H9 (cell line): ENCODE measurements around the gene ACKR3. TPM values are rescaled to one million over a fixed set of nuclear protein-coding genes. Genes with fewer than 3 reads are reported as not detected.

Experiments
- DNase-seq: peaks from one replicate; pipeline ENCODE4 v3.0.0-alpha.2; 2017
- H2AFZ ChIP-seq: one replicate; pipeline ENCODE4 v1.6.1; 2013; ENCODE audit warnings: mild to moderate bottlenecking, low read length, control low read depth, moderate library complexity
- H2AK5ac ChIP-seq: 2 replicates; pipeline ENCODE4 v1.6.1; 2013; ENCODE audit warnings: low read length, control low read depth, mixed read lengths; ENCODE audit not compliant: insufficient read length
- H2BK120ac ChIP-seq: one replicate; pipeline ENCODE4 v1.6.1; 2013; ENCODE audit warnings: low read depth, mild to moderate bottlenecking, low read length, control low read depth, inconsistent platforms; ENCODE audit not compliant: poor library complexity, severe bottlenecking
- H2BK12ac ChIP-seq: 2 replicates; pipeline ENCODE4 v1.6.1; 2013; ENCODE audit warnings: low read length, control low read depth, mixed read lengths, low read depth; ENCODE audit not compliant: insufficient read length
- H2BK15ac ChIP-seq: 2 replicates; pipeline ENCODE4 v1.6.1; 2013; ENCODE audit warnings: low read depth, low read length, control low read depth
- H2BK20ac ChIP-seq: one replicate; pipeline ENCODE4 v1.6.1; 2013; ENCODE audit warnings: low read depth, mild to moderate bottlenecking, low read length, control low read depth, inconsistent platforms; ENCODE audit not compliant: poor library complexity, severe bottlenecking
- H2BK5ac ChIP-seq: 2 replicates; pipeline ENCODE4 v1.6.1; 2013; ENCODE audit warnings: low read length, control low read depth, mixed read lengths; ENCODE audit not compliant: insufficient read length
- H3K14ac ChIP-seq: 2 replicates; pipeline ENCODE4 v1.6.1; 2013; ENCODE audit warnings: low read length, control low read depth; ENCODE audit not compliant: insufficient read depth
- H3K18ac ChIP-seq: 2 replicates; pipeline ENCODE4 v1.6.1; 2013; ENCODE audit warnings: low read depth, mild to moderate bottlenecking, mixed read lengths, low read length, control low read depth; ENCODE audit not compliant: insufficient read length
- H3K23ac ChIP-seq: 2 replicates; pipeline ENCODE4 v1.6.1; 2013; ENCODE audit warnings: low read length, control low read depth, mixed read lengths, low read depth; ENCODE audit not compliant: insufficient read length
- H3K23me2 ChIP-seq: 2 replicates; pipeline ENCODE4 v1.6.1; 2013; ENCODE audit warnings: low read depth, mild to moderate bottlenecking, mixed read lengths, low read length, control low read depth; ENCODE audit not compliant: insufficient read length, poor library complexity, severe bottlenecking
- H3K27ac ChIP-seq: 2 replicates; pipeline ENCODE4 v1.5.1; 2013; ENCODE audit warnings: low read length, control low read depth, mixed read lengths, low read depth; ENCODE audit not compliant: insufficient read length
- H3K27me3 ChIP-seq: 2 replicates; pipeline ENCODE4 v1.6.1; 2013; ENCODE audit warnings: low read length, control low read depth, inconsistent platforms; ENCODE audit not compliant: insufficient read depth
- H3K4ac ChIP-seq: 2 replicates; pipeline ENCODE4 v1.6.1; 2013; ENCODE audit warnings: low read depth, mild to moderate bottlenecking, control low read depth, inconsistent platforms, low read length, moderate library complexity
- H3K4me1 ChIP-seq: 2 replicates; pipeline ENCODE4 v1.6.1; 2013; ENCODE audit warnings: low read length, control low read depth, inconsistent platforms; ENCODE audit not compliant: insufficient read depth
- H3K4me2 ChIP-seq: 2 replicates; pipeline ENCODE4 v1.6.1; 2013; ENCODE audit warnings: low read length, control low read depth, mixed read lengths; ENCODE audit not compliant: insufficient read length, insufficient read depth
- H3K56ac ChIP-seq: 2 replicates; pipeline ENCODE4 v1.6.1; 2013; ENCODE audit warnings: low read depth, mild to moderate bottlenecking, mixed read lengths, low read length, control low read depth; ENCODE audit not compliant: insufficient read length
- H3K79me1 ChIP-seq: 2 replicates; pipeline ENCODE4 v1.6.1; 2013; ENCODE audit warnings: low read depth, mild to moderate bottlenecking, moderate library complexity, low read length, control low read depth, inconsistent platforms; ENCODE audit not compliant: insufficient read depth, poor library complexity, severe bottlenecking
- H3K79me2 ChIP-seq: 2 replicates; pipeline ENCODE4 v1.6.1; 2013; ENCODE audit warnings: low read length, control low read depth, inconsistent platforms; ENCODE audit not compliant: insufficient read depth
- H3K9ac ChIP-seq: 2 replicates; pipeline ENCODE4 v1.6.1; 2013; ENCODE audit warnings: low read length, control low read depth, mixed read lengths; ENCODE audit not compliant: insufficient read length; ENCODE audit errors: extremely low read depth
- H3K9me3 ChIP-seq: one replicate; pipeline ENCODE4 v1.6.1; 2013; ENCODE audit warnings: low read depth, low read length, inconsistent platforms; ENCODE audit not compliant: control insufficient read depth
- H3T11ph ChIP-seq: one replicate; pipeline ENCODE4 v1.6.1; 2013; ENCODE audit warnings: mild to moderate bottlenecking, low read length, control low read depth, inconsistent platforms
- H4K20me1 ChIP-seq: one replicate; pipeline ENCODE4 v1.6.1; 2013; ENCODE audit not compliant: control insufficient read depth, insufficient read length, insufficient read depth
- H4K5ac ChIP-seq: 2 replicates; pipeline ENCODE4 v1.6.1; 2013; ENCODE audit warnings: low read depth, mild to moderate bottlenecking, mixed read lengths, low read length, control low read depth; ENCODE audit not compliant: insufficient read length
- H4K8ac ChIP-seq: replicated peaks from 2 replicates; pipeline ENCODE4 v1.6.1; 2013; ENCODE audit warnings: low read length, control low read depth, mixed read lengths, low read depth; ENCODE audit not compliant: insufficient read length
- H4K91ac ChIP-seq: 2 replicates; pipeline ENCODE4 v1.6.1; 2013; ENCODE audit warnings: low read depth, mild to moderate bottlenecking, moderate library complexity, mixed read lengths, low read length, control low read depth; ENCODE audit not compliant: insufficient read length
- H3K27ac Mint-ChIP-seq, 3 experiments: 2 replicates in 2 of 3; 3 replicates in 1 of 3; pipeline ENCODE4 v1.8.0; 2020 to 2021; ENCODE audit warnings: mixed read lengths in 3 of 3, mild to moderate bottlenecking in 1 of 3, moderate library complexity in 1 of 3
- H3K27me3 Mint-ChIP-seq: 2 replicates; pipeline ENCODE4 v1.8.0; 2021; ENCODE audit warnings: low read depth, mild to moderate bottlenecking, moderate library complexity, mixed read lengths
- H3K36me3 Mint-ChIP-seq, 3 experiments: 2 replicates in 2 of 3; 3 replicates in 1 of 3; pipeline ENCODE4 v1.8.0; 2020 to 2021; ENCODE audit warnings: low read depth in 3 of 3, mixed read lengths in 3 of 3; ENCODE audit not compliant: insufficient read depth in 1 of 3
- H3K4me1 Mint-ChIP-seq, 2 experiments: 2 replicates each; pipeline ENCODE4 v1.8.0; 2020; ENCODE audit warnings: mixed read lengths in 2 of 2
- H3K4me3 Mint-ChIP-seq, 2 experiments: 2 replicates in 1 of 2; 3 replicates in 1 of 2; pipeline ENCODE4 v1.8.0; 2020 to 2021; ENCODE audit warnings: mild to moderate bottlenecking in 2 of 2, mixed read lengths in 2 of 2, moderate library complexity in 1 of 2
- H3K9me3 Mint-ChIP-seq, 2 experiments: 2 replicates in 1 of 2; 3 replicates in 1 of 2; pipeline ENCODE4 v1.8.0; 2020; ENCODE audit warnings: mild to moderate bottlenecking in 2 of 2, mixed read lengths in 2 of 2, moderate library complexity in 1 of 2
- CTCF ChIP-seq: fragments of 200-600 bp; sonication (generic); conservative IDR thresholded peaks from 3 replicates; pipeline ENCODE4 v1.8.0; 2021; ENCODE audit warnings: antibody characterized with exemption, mild to moderate bottlenecking
- WGBS: extraction: QIAGEN DNeasy Blood & Tissue Kit; methylation state at CpG from one replicate; pipeline ENCODE4 v1.1.7; 2013; ENCODE audit warnings: missing lambda C conversion rate, low lambda C conversion rate, mixed read lengths; ENCODE audit not compliant: insufficient read length; ENCODE audit errors: extremely low coverage; 5-methylcytosine and 5-hydroxymethylcytosine counted together
- total RNA-seq: library from RNA; stranded (reverse); gene quantifications from 2 replicates; pipeline ENCODE4 v1.2.1, GENCODE V29; 2021

Gene ACKR3
- total RNA-seq, 1 experiment from 2014 or later, result 0.44 TPM

GRCh38 chr2:236531996-236532395, 37.6 kb upstream of the ACKR3 start:
- H4K20me1 ChIP-seq, result no peaks in the 10 kb centered on the region
- no peak overlapping the region for H3K27ac ChIP-seq
- H3K4me1 ChIP-seq, result no peaks in the 10 kb centered on the region
- WGBS, result no CpG with 5 or more reads among the region's 1 CpG
- H3K9ac ChIP-seq, result no peak overlapping the region
- H3K4me2 ChIP-seq, result no peak overlapping the region
- H3K27me3 ChIP-seq, result no peaks in the 10 kb centered on the region
- no peak overlapping the region for H4K8ac ChIP-seq
- no peak overlapping the region for H2BK5ac ChIP-seq
- TF ChIP-seq CTCF, result no peak
- Mint-ChIP-seq H3K4me1 (peaks cover 1% of the 10 kb centered on the region in 2 experiments; a peak in 3 of 4 replicates), H3K27ac (no peak overlapping the region), H3K27me3 (peaks cover 12% of the 10 kb centered on the region), H3K36me3 (no peaks in the 10 kb centered on the region), H3K9me3 (no peaks in the 10 kb centered on the region), H3K4me3 (no peak overlapping the region)
- H3K14ac ChIP-seq, result no peak overlapping the region
- H3K23me2 ChIP-seq, result no peaks in the 10 kb centered on the region
- H3K9me3 ChIP-seq, result no peaks in the 10 kb centered on the region
- H3T11ph ChIP-seq, result no peak overlapping the region
- no peaks in the 10 kb centered on the region for H3K79me1 ChIP-seq
- H3K56ac ChIP-seq, result no peak overlapping the region
- no peak overlapping the region for H4K5ac ChIP-seq
- H2AFZ ChIP-seq, result no peak overlapping the region
- no peak overlapping the region for H2BK12ac ChIP-seq
- no peak overlapping the region for H2BK15ac ChIP-seq
- H2BK20ac ChIP-seq, result no peak overlapping the region
- no peak overlapping the region for H4K91ac ChIP-seq
- H3K79me2 ChIP-seq, result no peaks in the 10 kb centered on the region
- no peak for DNase-seq
- H2AK5ac ChIP-seq, result no peak overlapping the region
- H3K23ac ChIP-seq, result no peak overlapping the region
- H3K4ac ChIP-seq, result no peak overlapping the region
- no peak overlapping the region for H3K18ac ChIP-seq
- H2BK120ac ChIP-seq, result no peak overlapping the region
